GOT3 (cell line): Measurements from ENCODE around the gene GLRX2.

Experiments used
- DNase-seq: peaks from one replicate; lab custom pipeline; 2025; ENCODE audit warnings: mixed read lengths; lab: John Stamatoyannopoulos, UW

Gene GLRX2

DNA sequence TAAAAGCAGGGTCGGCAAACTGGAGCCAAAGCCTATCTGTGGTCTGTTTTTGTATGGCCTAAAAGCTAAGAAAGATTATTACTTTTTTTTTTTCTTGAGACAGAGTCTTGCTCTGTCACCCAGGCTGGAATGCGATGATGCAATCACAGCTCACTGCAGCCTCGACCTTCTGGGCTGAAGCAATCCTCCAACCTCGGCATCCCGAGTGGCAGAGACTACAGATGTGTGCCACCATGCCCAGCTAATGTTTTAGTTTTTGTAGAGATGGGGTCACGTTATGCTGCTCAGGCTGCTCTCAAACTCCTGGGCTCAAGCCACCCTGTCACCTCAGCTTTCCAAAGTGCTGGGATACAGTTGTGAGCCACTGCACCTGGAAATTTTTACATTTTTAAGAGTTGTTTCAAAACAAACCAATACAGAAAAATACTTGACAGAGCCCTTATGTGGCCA, 6.5 kb upstream of the GLRX2 start:
- no peak for DNase-seq

DNA sequence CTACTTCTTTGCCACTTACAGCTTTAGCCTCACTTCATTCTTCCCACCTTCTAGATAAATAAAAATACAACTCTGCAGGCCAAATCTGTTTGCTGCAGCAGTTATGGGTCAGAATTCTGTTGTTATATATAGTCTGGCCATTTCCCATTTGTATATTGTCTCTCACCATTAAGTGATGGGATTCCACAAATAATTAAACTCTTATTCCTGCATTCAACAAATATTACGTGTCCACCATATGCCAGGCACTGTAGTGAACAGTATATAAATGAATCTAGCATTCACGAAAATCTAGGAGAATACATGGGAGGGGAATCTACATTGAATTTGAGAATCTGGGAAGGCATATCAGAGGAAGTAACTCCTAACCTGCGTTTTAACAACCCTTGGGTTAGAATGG, 5.7 kb upstream of the GLRX2 start:
- DNase-seq: no peak

DNA sequence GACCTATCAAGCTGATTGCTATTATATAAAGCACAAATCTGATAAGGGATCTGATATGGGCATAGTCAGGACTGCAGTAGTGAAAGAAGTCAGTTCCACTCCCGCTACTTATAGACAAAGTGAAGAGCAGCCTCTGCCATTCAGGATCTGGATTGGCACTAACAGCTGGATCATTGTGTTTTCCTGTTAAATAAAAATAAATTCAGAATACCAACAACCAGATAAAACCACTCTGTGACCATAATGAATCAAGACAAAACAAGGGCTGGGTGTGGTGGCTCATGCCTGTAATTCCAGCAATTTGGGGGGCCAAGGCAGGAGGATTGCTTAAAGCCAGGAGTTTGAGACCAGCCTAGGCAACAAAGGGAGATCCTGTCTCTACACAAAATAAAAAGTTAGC, 5.0 kb upstream of the GLRX2 start:
- no peak for DNase-seq

DNA sequence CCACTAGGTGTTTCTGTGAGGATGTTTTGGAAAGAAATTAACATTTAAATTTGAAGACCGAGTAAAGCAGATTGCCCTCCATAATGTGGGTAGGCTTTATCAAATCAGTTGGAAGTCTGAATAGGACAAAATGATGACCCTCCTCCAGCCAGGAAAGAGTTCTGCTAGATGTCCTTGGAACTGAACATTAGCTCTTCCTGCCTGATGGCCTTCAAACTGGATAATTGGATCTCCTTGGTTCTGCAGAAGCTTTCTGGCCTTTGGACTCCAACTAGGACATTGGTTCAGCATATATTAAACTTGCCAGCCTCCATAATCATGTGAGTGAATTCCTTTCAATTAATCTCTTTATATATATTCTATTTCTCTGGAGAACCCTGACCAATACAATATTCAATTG, 4.4 kb upstream of the GLRX2 start:
- no peak for DNase-seq

DNA sequence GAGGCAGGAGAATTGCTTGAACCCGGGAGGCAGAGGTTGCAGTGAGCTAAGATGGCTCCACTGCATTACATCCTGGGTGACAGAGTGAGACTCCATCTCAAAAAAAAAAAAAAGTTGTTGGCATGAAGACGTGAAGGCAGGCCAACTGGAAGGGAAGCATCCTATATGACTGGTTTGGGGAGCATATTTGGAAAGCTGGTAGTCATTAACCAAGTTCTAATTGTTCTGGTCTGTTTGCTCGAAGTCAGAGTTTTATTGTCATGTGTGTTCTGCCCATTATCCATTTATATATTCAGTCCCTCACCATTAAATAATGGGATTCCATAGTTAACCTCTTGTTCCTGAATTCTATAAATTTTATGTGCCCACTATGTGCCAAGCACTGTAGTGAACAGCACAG, 3.3 kb upstream of the GLRX2 start:
- DNase-seq: no peak

DNA sequence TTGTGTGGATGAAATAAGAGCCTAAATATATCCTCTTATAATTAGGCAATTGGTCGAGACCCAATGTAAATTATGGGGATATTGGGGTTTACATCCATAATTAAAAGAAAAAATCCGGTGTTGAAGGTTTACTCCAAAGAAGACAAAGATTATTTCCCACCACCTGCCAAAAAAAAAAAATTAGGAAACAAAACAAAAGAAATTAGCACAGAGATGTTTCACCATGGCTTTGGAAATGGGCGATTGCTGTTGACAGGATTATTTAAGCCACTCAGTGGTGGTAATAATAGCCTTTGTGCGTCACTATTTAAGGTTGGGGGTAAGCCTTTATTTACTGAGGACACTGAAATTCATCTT, 585 bp upstream of the GLRX2 start:
- DNase-seq: no peak

DNA sequence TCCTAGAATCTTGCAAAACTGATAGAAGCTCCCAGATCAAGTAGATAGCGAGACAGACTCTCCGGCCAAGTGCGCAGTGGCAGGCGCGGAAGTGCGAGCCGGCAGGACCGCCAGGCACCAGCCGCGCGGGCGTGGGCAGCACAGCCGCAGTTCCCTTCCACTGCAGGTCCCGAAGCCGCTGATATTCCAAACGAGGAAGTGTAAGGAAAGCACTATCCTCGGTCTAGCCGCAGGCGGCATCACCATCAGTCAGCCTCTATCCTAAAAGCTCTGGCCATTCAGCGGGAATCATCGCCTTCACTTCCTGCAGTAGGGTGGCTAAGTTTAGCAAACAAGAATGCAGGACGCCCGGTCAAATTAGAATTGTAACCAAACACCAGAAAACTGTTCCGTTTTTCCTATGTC, 710 bp downstream of the GLRX2 start:
- no peak for DNase-seq

DNA sequence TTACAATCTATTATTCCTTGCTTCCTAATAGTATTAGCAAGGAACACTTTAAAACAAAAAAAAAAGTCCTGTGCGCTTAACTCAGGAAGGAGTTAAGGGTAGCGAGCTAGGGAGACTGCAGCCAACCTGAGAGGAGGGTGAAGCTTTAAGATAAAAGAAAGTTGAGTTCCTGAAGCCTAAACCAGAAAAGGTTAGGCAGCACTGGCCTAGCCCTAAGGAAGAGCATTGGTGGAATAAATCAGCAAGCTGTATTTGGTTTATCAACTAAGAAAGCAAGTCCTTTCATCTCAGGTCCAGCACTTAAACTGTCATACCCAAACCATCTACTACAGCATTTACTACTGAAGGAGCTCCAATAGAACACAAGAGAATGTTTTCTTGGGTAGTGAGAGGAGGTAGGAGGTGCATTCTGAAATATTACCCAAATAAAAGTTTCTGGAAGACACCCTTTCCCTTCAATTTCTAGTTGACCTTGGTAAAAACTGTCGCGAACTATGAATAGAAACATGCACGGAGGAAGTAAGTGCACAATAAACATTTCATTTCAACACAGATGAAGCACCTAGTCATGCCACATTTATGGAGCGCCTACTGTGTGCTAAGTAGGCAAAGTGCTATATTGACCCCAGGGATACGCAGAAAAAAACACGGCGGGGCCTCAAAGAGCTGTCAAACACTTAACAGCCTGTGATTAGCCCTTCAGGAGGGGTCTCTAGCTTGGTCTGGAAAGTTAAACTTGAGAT, 1.3 kb downstream of the GLRX2 start:
- DNase-seq: no peak

DNA sequence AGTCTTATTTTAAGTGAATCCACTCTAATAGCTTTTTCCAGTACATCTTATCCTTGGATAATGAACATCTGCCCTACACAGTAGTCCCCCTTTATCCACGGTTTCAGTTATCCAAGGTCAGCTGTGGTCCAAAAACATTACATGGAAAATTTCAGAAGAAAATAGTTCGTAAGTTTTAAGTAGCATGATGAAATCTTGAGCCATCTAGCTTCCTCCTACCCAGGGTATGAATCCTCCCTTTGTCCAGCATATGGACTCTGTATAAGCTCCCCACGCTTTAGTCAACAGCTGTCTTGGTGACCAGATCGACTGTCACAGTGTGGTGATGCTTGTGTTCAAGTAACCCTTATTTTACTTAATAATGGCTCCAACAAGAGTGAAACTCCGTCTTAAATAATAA, 2.6 kb downstream of the GLRX2 start:
- no peak for DNase-seq

DNA sequence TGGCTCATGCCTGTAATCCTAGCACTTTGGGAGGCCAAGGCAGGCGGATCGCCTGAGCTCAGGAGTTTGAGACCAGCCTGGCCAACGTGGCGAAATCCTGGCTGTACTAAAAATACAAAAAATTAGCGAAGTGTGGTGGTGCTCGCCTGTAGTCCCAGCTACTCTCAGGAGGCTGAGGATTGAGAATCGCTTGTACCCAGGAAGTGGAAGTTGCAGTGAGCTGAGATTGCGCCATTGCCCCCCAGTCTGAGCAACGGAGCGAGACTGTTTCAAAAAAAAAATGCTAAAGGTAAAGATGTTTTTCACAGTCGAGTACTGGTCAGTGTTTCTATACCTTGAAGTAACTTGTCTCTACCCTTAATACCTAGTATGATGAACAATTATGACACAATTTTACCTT, 11.1 kb downstream of the GLRX2 start:
- no peak for DNase-seq

DNA sequence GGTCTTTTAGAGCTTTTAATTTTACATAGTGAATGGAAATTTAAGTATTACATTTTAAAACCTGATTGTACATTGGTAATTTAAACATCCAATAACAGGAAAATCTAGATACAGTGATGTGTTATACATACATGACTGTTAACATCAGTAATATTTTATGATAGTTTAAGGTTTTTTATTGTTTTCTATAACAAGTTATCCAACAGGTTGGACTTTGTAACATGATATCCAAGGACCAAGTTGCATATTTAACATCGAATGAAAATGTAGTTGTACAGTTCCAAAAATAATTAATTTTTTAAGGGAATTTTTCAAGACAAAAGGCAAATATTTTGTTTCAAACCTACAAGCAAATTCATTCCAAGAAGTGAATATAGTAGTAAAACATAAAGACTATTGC, 14.3 kb downstream of the GLRX2 start:
- no peak for DNase-seq

DNA sequence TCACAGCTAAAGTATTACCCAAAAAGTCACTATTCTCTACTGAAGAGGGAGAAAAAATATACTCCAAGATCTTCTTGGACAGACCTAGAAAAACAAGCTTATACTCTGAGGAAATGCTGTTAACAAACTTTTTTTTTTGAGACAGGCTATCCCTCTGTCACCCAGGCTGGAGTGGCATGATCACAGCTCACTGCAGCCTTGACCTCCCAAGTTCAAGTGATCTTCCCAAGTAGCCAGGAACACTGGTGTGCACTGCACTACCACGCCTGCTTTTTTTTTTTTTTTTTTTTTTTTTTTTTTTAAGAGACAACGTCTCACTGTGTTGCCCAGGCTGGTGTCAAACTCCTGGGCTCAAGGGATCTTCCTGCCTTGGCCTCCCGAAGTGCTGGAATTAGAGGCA, 17.3 kb downstream of the GLRX2 start:
- DNase-seq: no peak

DNA sequence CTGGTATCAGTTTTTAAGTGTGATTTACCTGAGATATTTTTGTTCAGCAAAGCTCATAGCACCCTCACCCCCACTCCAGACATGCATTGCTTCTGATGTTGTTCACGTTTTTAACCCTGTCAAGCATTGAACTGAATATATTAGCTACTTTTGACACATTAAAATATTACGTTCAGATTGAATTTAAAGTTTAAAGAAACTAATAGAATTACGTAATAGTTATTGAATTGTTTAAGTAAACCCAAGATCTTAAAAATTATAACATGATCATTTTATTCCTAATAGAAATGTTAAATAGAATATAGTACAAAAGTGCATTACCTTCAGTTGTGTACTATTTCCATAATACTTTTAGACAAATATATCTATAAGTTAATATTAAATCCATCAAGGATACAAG, 18.9 kb downstream of the GLRX2 start:
- no peak for DNase-seq

DNA sequence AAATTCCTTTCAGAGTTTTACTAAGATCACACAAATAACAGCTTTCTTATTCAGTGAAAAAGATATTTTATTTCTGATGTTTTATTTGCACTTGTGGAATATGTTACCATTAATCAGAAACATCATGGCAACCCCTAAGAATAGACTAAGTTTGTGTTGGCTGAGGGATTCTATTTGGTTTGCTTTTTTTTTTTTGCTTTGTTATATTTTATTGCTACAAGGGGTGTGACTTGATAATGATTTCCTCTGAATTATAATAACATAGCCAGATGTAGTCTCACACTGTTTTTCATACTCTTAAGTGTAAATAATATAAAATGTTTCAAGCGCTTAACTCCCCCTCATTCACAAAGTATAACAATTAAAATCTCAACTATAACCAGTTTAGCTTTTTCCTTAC, 20.0 kb downstream of the GLRX2 start:
- no peak for DNase-seq

DNA sequence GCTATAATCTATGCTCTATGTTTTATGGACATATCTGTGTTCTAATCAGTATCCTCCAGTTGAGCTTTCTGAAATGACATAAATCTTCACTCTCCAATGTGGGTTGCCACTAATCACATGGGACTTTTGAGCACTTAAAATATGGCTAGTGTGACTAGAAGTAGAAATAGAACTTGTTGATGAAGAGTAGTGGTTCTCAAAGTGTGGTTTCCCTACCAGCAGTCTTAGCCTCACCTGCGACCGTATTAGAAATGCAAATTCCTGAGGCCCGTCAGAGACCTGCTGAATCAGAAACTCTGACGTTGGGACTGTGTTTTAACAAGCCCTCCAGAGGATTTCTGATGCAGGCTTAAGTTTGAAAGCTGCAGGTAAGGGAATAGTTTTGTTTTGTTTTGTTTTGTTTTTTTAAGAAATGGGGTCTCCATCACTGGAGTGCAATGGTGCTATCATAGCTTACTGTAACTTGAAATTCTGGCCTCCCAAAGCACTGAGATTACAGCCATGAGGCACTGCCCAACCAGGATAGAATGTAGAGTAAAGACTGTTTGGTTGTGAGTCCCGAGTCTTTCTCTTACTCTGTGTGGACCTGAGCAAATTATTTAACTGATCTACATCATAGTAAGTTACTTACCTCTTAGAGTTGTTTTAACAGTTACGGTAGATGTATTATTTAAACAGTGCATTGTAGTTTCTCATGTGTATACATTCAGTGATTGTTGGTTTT, 21.7 kb downstream of the GLRX2 start:
- DNase-seq: no peak

DNA sequence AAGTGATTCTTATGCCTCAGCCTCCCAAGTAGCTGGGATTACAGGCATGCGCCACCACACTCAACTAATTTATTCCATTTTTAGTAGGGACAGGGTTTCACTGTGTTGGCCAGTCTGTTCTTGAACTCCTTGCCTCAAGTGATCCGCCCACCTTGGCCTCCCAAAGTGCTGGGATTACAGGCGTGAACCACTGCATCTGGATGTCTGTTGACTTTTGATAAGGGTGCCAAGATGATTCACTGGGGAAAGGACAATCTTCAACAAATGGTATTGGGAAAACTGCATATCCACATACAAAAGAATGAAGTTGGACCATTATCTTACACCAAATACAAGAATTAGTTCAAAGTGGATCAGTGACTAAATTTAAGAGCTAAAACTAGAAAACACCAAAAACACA, 26.0 kb downstream of the GLRX2 start:
- DNase-seq: no peak

DNA sequence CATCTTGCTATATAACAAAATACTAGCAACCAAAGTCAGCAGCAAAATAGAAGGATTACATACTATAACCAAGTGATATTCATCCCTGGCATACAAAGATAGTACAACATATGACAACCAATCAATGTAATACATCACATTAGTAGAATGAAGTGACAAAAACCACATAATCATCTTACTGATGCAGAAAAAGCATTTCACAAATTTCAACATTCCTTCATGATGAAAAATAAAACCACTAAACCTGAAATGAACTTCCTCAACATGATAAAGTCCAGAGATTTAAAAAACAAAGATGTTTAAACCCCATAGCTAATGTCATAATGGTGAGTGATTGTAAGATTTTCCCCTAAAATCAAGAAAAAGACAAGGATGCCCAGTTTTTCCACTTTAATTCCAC, 27.2 kb downstream of the GLRX2 start:
- no peak for DNase-seq

DNA sequence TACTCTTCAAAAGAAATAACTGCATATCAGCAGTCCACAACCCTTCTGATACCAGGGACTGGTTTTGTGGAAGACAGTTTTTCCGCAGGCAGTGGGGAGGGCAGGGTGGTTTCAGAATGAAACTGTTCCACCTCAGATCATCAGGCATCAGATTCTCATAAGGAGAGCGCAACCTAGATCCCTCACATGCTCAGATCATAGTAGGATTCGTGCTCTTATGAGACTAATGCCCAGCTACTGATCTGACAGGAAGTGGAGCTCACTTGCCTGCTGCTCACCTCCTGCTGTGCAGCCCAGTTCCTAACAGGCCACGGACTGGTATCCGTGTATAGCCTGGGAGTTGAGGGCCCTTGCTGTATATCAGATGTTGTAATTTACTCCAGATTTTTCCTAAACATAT, 34.3 kb downstream of the GLRX2 start:
- no peak for DNase-seq

DNA sequence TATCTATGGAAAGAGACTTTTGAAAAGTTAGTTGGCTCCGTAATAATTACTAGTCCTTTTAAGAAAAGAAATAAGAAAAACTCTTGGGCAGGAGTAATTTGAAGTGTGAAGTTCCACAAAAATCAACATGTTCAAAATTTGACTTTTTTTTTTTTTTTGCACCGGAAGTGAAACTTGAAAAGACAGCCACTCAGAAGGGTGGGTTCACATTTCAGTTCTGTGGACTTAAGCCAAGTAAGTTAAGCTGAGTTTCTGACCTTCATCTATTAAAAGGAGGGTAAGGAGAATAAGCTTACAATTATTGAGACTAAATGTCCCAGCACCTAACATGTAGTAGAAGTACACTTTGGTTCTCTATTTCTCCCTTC, 34.8 kb downstream of the GLRX2 start:
- no peak for DNase-seq

DNA sequence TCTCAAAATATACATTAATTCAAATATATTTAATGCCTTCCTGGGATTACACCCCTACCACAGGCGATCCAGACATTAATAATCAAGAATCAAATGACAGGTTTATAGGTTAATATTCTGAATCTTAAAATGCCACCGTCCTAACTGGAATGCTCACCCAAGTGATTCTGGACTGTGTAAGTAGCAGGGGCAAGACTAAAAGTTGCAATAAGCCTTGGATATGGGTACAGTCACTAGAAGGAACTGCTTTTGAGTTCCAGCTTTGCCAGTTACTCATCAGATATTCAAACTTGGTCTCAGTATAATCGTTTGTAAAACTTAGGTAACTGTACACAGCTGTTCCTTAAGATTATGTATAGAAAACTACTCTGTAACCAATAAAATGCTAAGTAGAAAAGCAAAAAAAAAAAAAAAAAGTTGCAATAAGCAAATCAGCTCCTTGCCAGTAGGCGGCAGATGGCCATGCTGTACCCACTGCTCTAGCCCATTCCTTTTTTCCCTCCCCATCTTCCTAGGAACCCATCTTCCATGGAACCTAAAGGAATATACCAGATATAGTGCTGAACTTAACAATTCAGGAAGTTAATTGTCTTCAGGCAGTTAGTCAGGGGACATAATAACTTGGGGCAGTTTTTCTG, 35.3 kb downstream of the GLRX2 start:
- DNase-seq: no peak

DNA sequence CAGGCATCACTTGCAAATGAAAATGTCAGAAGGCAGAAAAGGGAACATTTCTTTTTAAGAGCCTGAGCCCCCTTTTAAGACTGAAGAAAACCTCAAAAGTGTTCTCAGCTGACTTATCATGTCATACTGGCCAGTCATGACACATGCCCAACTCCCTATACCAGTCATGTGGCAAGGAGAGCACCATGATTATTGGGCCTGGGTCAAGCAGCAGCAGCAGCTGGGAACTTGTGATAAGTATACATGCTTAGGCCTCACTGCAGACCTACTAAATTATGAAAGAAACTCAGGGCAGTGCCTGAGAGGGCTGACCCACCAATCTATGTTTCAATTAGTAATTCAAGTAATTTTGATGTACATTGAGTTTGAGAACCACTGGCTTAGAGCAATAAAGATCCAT, 37.2 kb downstream of the GLRX2 start:
- DNase-seq: no peak

DNA sequence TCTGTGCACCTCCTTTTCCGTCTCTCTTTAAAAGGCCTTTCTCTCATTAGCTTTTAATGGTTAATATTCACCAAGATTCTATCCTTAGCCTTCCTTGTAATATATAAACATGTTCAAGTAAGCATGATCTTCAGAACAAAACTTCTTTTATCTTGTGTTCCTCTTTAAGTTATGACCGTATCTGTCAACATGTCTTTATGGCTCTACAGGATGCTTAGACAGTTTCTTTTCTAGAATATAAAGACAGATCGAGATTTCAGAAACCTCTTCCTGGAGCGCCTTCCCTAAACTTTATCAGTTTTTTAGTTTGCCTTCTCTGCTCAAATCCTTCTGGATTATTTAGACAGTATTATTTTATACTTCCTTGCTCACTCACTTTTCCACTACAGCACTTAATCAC, 38.6 kb downstream of the GLRX2 start:
- DNase-seq: no peak

DNA sequence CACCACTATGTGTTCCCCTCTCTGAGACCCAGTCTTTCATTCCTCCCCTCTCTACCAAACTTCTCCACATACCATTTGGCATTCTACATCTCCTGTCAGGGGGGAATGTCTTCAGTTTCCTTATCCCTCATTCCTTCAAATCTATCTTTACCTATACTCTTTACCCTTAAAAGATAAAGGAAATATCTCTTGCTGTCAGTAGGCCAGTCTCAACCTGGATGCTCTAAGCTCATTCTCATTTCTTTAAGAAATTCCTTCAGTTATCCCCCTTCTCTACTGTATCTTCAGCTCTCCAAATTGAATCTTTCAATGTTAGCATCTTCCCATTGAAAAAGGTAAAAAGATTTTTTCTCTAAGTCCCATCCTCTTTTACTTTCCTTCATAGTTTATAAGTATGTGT, 39.3 kb downstream of the GLRX2 start:
- no peak for DNase-seq
